ENCODE results near the gene ITIH2.

DNA sequence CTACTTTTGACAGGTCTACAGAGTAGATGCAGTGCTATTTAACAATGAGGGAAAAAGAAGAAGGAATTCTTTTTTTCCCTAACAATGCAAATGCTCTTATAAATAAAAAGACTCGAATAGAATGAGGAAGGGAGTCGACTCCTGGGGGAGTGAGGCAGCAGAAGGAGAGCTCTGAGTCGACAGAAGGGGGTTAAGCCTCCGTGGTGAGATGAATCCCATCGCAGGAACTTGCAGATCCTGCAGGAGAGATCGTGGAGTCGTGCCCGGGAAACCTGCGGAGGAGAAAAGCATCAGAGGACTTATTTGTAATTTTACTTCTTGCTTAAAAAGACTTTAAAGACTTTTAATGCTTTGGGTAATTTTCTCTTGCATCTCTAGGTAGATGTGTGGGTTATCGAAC lies 17.4 kb downstream of the ITIH2 start:
- TF ChIP-seq CTCF (IDR thresholded peaks at IDR 0.05) (no peak), POLR2A (IDR thresholded peaks at IDR 0.05) (no peak)

Measured in right lobe of liver (tissue), 4 donors.